Mucosa of descending colon (tissue), 3 donors: ENCODE data around the gene RUVBL2. TPM values are rescaled to one million over a fixed set of nuclear protein-coding genes. Genes with fewer than 3 reads are reported as not detected.

Experiments
- ATAC-seq: fragments of 200-7000 bp; cut with Tn5 transposase; one replicate; pipeline ENCODE4 v1.9.1; 2020; ENCODE audit warnings: mild to moderate bottlenecking, moderate library complexity
- DNase-seq, 3 donors: peaks; one replicate each; pipeline ENCODE4 v3.0.0-alpha.2; 2020
- H3K36me3 ChIP-seq: fragments of 200-600 bp; one replicate; pipeline ENCODE4 v1.8.0; 2021; ENCODE audit warnings: low read depth, mild to moderate bottlenecking
- H3K4me1 ChIP-seq: fragments of 200-600 bp; one replicate; pipeline ENCODE4 v1.8.0; 2021; ENCODE audit warnings: low read depth, mild to moderate bottlenecking
- H3K4me3 ChIP-seq: fragments of 200-600 bp; one replicate; pipeline ENCODE4 v1.8.0; 2021; ENCODE audit warnings: mild to moderate bottlenecking
- H3K9me3 ChIP-seq: fragments of 200-600 bp; one replicate; pipeline ENCODE4 v1.8.0; 2021; ENCODE audit warnings: mild to moderate bottlenecking
- CTCF ChIP-seq: fragments of 200-600 bp; IDR thresholded peaks from one replicate; pipeline ENCODE4 v1.8.0; 2022; ENCODE audit warnings: antibody characterized with exemption, mild to moderate bottlenecking
- intact Hi-C, 2 donors: fragments of 100-400 bp; cut with DNase I in 1 of 2; cut with micrococcal nuclease in 1 of 2; formaldehyde crosslinking; loops; one replicate each; pipeline versions ENCODE4 v1.11.0 to v1.11.1; 2022; cut with DNase I, micrococcal nuclease
- total RNA-seq, 3 donors: library from RNA; stranded (reverse); fragmentation: NEBNext Ultra II Directional in 2 of 3; extraction: Animal tissue kit (Norgen Biotek cat#: 25700) in 2 of 3; gene quantifications; one replicate each; pipeline versions ENCODE4 v1.2.1 to v1.2.4, GENCODE V29; 2021 to 2023
- donor health status: DM: no; HTN: no; CAD: no; lungs with moderate emphysema.
- donor health status: DM: no; HTN: no; CAD: no.
- donor health status: DM: no; HTN: yes; CAD: no.

Gene RUVBL2
- total RNA-seq, 3 donors from 2014 or later: 47.4 to 68.8 (median 57.3) TPM

DNA sequence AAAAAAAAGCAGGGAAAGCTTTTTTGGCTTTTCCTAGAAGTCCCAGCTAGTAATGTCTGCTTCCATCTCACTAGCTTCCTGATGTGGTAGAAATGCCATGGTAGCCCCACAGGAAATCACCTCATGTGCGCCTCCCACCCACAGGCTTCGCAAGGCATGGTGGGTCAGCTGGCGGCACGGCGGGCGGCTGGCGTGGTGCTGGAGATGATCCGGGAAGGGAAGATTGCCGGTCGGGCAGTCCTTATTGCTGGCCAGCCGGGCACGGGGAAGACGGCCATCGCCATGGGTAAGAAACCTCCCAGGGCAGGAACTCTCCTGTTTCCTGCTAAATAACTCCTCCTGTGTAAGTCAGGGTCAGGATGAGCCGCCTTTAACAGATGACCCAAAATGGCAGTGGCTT is 10.4 kb downstream of the RUVBL2 start:
- no peaks in the 10 kb centered on the region for H3K9me3 ChIP-seq
- no peaks in the 10 kb centered on the region for H3K4me1 ChIP-seq
- intact Hi-C loops: no loop called here
- no peak overlapping the region for H3K4me3 ChIP-seq
- TF ChIP-seq CTCF: no peak
- no peak for ATAC-seq
- H3K36me3 ChIP-seq: peaks cover 6% of the 10 kb centered on the region
- no peak for DNase-seq

DNA sequence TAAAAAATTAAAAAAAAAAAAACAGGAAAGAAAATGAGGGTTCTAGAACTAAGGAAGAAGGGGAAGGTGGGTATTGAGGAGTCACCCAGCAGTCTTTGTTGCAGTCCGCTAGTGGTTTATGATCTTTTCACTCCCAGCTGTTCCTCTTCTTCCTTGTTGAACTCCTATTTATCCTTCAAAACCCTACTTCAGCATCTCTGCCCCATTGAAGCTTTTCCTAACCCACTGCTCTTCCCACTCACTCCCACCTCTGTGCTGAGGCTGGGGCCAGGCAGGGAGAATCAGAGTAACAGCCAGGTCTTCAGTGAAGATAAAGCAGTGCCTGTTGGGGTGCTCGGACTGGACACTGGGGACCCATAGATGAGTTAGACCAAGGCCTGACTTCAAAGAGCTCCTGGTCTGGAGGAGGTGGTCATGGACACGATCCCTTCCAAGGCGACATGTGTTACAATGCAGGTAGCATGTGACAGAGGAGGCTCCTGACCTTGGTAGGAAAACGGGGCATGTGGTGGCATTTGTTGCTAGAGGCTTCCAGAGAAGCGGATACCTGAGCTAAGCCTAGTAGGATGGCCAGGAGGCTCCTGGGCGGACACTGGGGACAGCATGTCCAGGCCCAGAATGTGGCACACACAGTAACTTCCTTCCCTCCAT is 11.4 kb downstream of the RUVBL2 start:
- no peak overlapping the region for H3K4me3 ChIP-seq
- DNase-seq (no peak), ATAC-seq (no peak)
- no peak for TF ChIP-seq CTCF
- H3K4me1 ChIP-seq: no peaks in the 10 kb centered on the region
- H3K9me3 ChIP-seq: no peaks in the 10 kb centered on the region
- H3K36me3 ChIP-seq: peaks cover 6% of the 10 kb centered on the region
- intact Hi-C loops: no loop called here

- no peaks in the 10 kb centered on the region for H3K4me1 ChIP-seq
- no peak for DNase-seq
- peaks cover 6% of the 10 kb centered on the region for H3K36me3 ChIP-seq
- TF ChIP-seq CTCF: no peak
- intact Hi-C loops: no loop called here
- no peak for ATAC-seq
- H3K9me3 ChIP-seq: no peaks in the 10 kb centered on the region
- no peak overlapping the region for H3K4me3 ChIP-seq
Measured at GRCh38 chr19:49006905-49007304, 13.2 kb downstream of the RUVBL2 start.

DNA sequence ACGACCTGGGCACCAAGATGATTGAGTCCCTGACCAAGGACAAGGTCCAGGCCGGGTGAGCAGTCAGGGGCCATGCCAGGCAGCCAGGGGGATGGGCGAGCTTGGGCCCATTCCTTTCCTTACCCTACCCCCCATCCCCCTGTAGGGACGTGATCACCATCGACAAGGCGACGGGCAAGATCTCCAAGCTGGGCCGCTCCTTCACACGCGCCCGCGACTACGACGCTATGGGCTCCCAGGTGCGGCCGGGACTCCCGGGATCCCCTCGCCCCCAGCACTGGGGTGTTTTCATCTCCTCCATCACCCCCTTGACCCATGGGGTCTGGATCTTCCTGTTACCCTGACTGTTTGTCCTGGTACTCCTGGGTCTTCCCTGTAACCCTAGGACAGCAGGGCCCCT is 16.1 kb downstream of the RUVBL2 start:
- Histone ChIP-seq H3K4me1 (no peaks in the 10 kb centered on the region), H3K4me3 (no peak overlapping the region), H3K36me3 (peaks cover 6% of the 10 kb centered on the region), H3K9me3 (no peaks in the 10 kb centered on the region)
- TF ChIP-seq CTCF: no peak
- ATAC-seq (no peak), DNase-seq (no peak)
- intact Hi-C loops: no loop called here

- ATAC-seq (no peak), DNase-seq (no peak)
- no peak overlapping the region for H3K4me3 ChIP-seq
- H3K36me3 ChIP-seq: peaks cover 6% of the 10 kb centered on the region
- H3K9me3 ChIP-seq: no peaks in the 10 kb centered on the region
- H3K4me1 ChIP-seq: no peaks in the 10 kb centered on the region
- no peak for TF ChIP-seq CTCF
- intact Hi-C loops: no loop called here
Measured at GRCh38 chr19:49010453-49010852, 16.8 kb downstream of the RUVBL2 start.

- peaks cover 6% of the 10 kb centered on the region for H3K36me3 ChIP-seq
Measured at GRCh38 chr19:49011194-49011593, 17.5 kb downstream of the RUVBL2 start.

More at GRCh38 chr19:49011194-49011593, 17.5 kb downstream of the RUVBL2 start:
- DNase-seq (no peak), ATAC-seq (no peak)
- Histone ChIP-seq H3K4me1 (no peaks in the 10 kb centered on the region), H3K9me3 (no peaks in the 10 kb centered on the region), H3K4me3 (no peak overlapping the region)
- TF ChIP-seq CTCF: no peak
- intact Hi-C loops: no loop called here
